Naive B cell (primary cell): ENCODE results near the gene SEMA4B. TPM values are rescaled to one million over a fixed set of nuclear protein-coding genes. Genes with fewer than 3 reads are reported as not detected.
A peak's percentile ranks its signal among the peaks of the same experiment; 100 is the strongest.
"Not testable (repeated sequence)": the region's sequence is repeated elsewhere in the genome, so short reads cannot be mapped to it uniquely, and the experiment has no call there.

ENCODE experiments used
- ATAC-seq, 2 donors: fragments of 150-1000 bp; cut with Tn5 transposase; 2 replicates each; pipeline ENCODE4 v1.10.0; 2021; ENCODE audit warnings: low read depth in 2 of 2, mild to moderate bottlenecking in 2 of 2, moderate library complexity in 2 of 2
- DNase-seq: peaks from one replicate; pipeline ENCODE4 v3.0.0; 2022
- H3K27ac Mint-ChIP-seq, 6 donors: one replicate each; pipeline ENCODE4 v1.8.0; 2020 to 2022; ENCODE audit warnings: mild to moderate bottlenecking in 6 of 6, mixed read lengths in 6 of 6, moderate library complexity in 5 of 6, inconsistent platforms in 2 of 6
- H3K27me3 Mint-ChIP-seq, 3 donors: one replicate each; pipeline ENCODE4 v1.8.0; 2021 to 2022; ENCODE audit warnings: mixed read lengths in 3 of 3, mild to moderate bottlenecking in 1 of 3
- H3K36me3 Mint-ChIP-seq, 2 donors: one replicate each; pipeline ENCODE4 v1.8.0; 2020 to 2022; ENCODE audit warnings: mixed read lengths in 2 of 2, inconsistent platforms in 1 of 2, mild to moderate bottlenecking in 1 of 2
- H3K4me1 Mint-ChIP-seq, 3 donors: one replicate each; pipeline ENCODE4 v1.8.0; 2020 to 2022; ENCODE audit warnings: mixed read lengths in 3 of 3, inconsistent platforms in 1 of 3, mild to moderate bottlenecking in 1 of 3, moderate library complexity in 1 of 3
- H3K4me3 Mint-ChIP-seq, 8 donors: one replicate each; pipeline ENCODE4 v1.8.0; 2020 to 2022; ENCODE audit warnings: mild to moderate bottlenecking in 8 of 8, mixed read lengths in 8 of 8, moderate library complexity in 8 of 8, inconsistent platforms in 2 of 8
- H3K9me3 Mint-ChIP-seq, 7 donors: one replicate each; pipeline ENCODE4 v1.8.0; 2020 to 2022; ENCODE audit warnings: mixed read lengths in 7 of 7, mild to moderate bottlenecking in 5 of 7, inconsistent platforms in 2 of 7, moderate library complexity in 1 of 7
- polyA plus RNA-seq, 6 donors: library from polyadenylated mRNA; unstranded; fragments of 300-500 nt; fragmentation: Illumina TruSeq; gene quantifications; one replicate each; pipeline ENCODE4 v1.2.3, GENCODE V29; 2021; ENCODE audit warnings: low read depth in 6 of 6

Gene SEMA4B, protein sequence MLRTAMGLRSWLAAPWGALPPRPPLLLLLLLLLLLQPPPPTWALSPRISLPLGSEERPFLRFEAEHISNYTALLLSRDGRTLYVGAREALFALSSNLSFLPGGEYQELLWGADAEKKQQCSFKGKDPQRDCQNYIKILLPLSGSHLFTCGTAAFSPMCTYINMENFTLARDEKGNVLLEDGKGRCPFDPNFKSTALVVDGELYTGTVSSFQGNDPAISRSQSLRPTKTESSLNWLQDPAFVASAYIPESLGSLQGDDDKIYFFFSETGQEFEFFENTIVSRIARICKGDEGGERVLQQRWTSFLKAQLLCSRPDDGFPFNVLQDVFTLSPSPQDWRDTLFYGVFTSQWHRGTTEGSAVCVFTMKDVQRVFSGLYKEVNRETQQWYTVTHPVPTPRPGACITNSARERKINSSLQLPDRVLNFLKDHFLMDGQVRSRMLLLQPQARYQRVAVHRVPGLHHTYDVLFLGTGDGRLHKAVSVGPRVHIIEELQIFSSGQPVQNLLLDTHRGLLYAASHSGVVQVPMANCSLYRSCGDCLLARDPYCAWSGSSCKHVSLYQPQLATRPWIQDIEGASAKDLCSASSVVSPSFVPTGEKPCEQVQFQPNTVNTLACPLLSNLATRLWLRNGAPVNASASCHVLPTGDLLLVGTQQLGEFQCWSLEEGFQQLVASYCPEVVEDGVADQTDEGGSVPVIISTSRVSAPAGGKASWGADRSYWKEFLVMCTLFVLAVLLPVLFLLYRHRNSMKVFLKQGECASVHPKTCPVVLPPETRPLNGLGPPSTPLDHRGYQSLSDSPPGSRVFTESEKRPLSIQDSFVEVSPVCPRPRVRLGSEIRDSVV
- polyA plus RNA-seq: 100 to 1,000 TPM in 4 of 6 donors, 10 to 100 TPM in 2; 96.8 to 172 (median 103) TPM

GRCh38 chr15:90201130-90201943, at the start of gene SEMA4B:
Gene SEMA4B (plus strand): TSS chr15:90201330. CDS start chr15:90201579, 249 bp downstream.
- DNase-seq (peak; percentile 82), ATAC-seq (peak; percentile 91 to 92)
- Mint-ChIP-seq H3K4me1 (peaks cover 62 to 77% (median 75%) of the 10 kb centered on the region in 3 donors), H3K27me3 (no peaks in the 10 kb centered on the region), H3K36me3 (peaks cover 0 to 7% of the 10 kb centered on the region in 2 donors), H3K9me3 (no peaks in the 10 kb centered on the region), H3K4me3 (peak within 1 kb of the TSS; percentile 94 to 99 (median 98)), H3K27ac (peak within 1 kb of the TSS; percentile 82 to 95 (median 92))

DNA sequence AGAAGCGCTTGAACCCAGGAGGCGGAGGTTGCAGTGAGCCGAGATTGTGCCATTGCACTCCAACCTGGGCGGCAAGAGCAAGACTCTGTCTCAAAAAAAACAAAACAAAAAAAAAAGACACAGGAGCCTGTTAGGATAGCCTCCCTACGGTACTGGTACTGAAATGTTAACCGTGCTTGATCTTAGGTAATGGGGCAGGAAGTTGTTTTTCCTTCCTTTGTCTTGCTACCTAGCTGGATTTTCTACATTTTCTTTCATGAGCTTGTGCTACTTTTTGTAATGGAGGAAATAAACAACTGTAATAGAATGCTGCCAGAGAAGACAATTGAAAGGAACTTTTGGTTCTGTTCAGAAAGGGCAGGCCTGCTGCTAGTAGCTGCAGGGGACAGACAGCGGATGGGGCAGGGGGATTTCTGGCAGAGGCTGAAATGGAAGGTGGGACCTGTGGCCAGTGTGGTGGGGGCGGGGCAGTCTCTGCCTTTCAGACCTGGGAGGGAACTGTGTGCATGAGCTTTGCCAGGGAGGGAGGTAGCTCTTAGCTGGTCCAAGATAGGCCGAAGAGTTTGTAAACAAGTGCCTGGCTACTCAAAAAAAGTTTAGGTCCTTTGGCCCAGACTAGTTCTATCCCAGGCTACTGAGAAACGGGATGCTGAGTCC, 49.0 kb upstream of the SEMA4B start:
- Mint-ChIP-seq H3K36me3 (no peaks in the 10 kb centered on the region), H3K4me3 (no peak overlapping the region), H3K9me3 (no peaks in the 10 kb centered on the region), H3K4me1 (no peaks in the 10 kb centered on the region), H3K27ac (no peak overlapping the region), H3K27me3 (no peaks in the 10 kb centered on the region)
- ATAC-seq (no peak), DNase-seq (no peak)

GRCh38 chr15:90153658-90154057, 47.5 kb upstream of the SEMA4B start:
- Mint-ChIP-seq H3K4me3 (no peak overlapping the region), H3K27me3 (no peaks in the 10 kb centered on the region), H3K27ac (no peak overlapping the region), H3K9me3 (no peaks in the 10 kb centered on the region), H3K4me1 (peaks cover 12 to 14% (median 13%) of the 10 kb centered on the region in 3 donors), H3K36me3 (no peaks in the 10 kb centered on the region)
- ATAC-seq (no peak), DNase-seq (no peak)

DNA sequence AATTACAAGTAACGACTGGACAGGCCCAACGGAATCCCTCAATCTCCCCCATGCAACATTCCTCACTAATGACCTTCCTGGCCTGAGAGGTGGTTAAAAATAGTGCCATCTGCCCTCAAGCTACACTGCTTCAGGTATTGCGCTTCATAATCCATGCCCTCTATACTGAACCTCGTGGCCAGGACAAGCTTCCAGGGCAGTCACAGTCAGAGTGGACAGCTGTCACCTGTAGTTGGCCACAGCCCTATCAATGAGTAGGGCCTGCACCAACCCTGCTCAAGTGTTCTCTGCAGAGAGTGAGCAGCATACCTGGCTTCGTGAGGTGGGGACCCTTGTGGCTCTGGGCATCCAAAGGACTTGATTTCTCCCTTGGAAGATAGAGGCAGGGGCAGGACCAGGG, 46.9 kb upstream of the SEMA4B start:
- H3K9me3 Mint-ChIP-seq: no peaks in the 10 kb centered on the region
- no peaks in the 10 kb centered on the region for H3K36me3 Mint-ChIP-seq
- H3K27me3 Mint-ChIP-seq: no peaks in the 10 kb centered on the region
- DNase-seq (no peak), ATAC-seq (no peak)
- no peak overlapping the region for H3K4me3 Mint-ChIP-seq
- no peak overlapping the region for H3K27ac Mint-ChIP-seq
- peaks cover 18 to 20% (median 18%) of the 10 kb centered on the region in 3 donors for H3K4me1 Mint-ChIP-seq

DNA sequence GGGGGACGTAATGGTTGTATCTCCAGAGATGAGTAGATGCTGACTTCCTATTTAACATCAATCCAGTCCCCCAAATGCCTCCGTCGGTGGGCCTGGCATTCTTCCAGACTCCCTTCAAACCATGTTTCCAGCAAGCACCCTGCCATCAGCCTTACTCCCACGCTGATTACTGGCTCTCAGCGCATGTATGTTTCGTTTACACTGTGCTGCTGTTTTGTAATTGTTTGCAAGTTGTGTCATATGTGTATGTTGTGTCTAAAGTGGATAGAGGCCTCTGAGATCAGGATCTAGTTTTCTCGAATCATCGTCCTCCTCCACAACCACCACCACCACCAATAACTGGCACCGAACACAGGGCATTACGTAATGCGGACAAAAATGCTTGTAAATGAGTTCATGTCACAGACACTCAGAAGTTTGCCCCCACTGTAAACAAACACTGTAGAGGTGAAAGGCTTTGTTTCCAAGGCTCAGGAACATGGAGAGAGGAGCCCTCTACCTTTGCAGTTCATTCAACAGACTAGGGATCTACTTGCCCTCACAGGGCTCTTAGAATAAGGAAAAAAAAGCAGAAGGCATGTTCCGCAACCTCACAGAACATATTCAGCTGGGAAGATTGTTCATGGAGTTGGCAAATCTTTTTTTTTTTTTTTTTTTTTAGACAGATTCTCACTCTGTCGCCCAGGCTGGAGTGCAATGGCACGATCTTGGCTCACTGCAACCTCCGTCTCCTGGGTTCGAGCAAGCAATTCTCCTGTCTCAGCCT, 46.1 kb upstream of the SEMA4B start:
- Mint-ChIP-seq H3K4me1 (peaks cover 20 to 21% (median 21%) of the 10 kb centered on the region in 3 donors), H3K9me3 (no peaks in the 10 kb centered on the region), H3K27ac (peak overlapping the region in 1 of 6 donors; percentile 49)

GRCh38 chr15:90159213-90159612, 41.9 kb upstream of the SEMA4B start:
- Mint-ChIP-seq H3K36me3 (no peaks in the 10 kb centered on the region), H3K27ac (peak overlapping the region in 4 of 6 donors; percentile 8 to 86 (median 70)), H3K4me3 (peak overlapping the region in 3 of 8 donors; percentile 7 to 56 (median 12)), H3K27me3 (no peaks in the 10 kb centered on the region), H3K4me1 (peaks cover 32 to 41% (median 40%) of the 10 kb centered on the region in 3 donors), H3K9me3 (no peaks in the 10 kb centered on the region)
- ATAC-seq: no peak
- DNase-seq: no peak

More for the DNA sequence above, 46.1 kb upstream of the SEMA4B start:
- no peak for DNase-seq
- ATAC-seq: no peak
- no peaks in the 10 kb centered on the region for H3K27me3 Mint-ChIP-seq
- H3K36me3 Mint-ChIP-seq: no peaks in the 10 kb centered on the region
- H3K4me3 Mint-ChIP-seq: no peak overlapping the region

DNA sequence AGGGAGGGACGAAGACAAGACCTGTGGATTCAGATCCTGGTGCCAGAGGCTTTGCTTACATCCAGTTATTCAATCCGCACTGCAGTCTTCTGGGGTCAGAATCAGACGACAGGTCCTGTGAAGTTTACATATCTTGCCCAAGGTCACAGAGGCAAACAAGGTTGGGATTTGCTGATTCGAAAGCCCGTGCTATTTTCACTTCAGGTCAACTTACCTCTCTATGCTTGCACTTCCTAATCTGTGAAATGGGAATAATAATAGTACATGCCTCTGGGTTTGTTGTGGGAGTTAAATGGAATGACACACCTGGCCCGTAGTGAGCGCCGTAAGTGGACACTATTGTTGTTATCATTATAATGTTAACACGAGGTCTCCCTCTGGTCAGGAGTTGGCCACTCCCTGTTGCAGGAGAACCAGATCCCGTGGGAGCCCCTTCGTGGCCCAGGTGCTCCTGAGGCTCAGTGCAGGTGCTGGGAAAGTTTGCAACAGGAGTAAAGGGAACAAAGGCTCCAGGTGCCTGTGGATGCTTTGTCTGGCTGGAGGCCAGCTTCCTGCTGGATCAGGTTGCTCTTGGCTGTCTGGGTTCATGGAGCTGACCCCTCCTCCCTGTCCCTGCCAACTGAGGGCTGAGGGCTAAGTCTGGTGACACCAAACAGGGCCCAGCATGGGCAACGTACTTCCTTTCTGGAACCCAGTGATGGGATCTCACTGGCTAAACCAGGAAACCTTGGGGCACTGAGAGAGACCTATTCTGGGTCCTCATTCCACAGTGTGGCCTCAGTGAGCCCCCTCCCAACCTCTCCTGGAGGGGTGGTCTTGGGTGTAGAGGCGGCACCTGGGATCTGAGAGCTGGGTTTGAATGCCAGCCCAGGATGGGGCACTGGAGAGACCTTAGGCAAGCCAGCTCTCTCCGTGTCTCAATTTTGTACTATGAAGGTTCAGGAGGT, 40.1 kb upstream of the SEMA4B start:
- no peaks in the 10 kb centered on the region for H3K9me3 Mint-ChIP-seq
- no peak for DNase-seq
- peak overlapping the region in 3 of 6 donors; percentile 49 to 75 (median 60) for H3K27ac Mint-ChIP-seq
- no peaks in the 10 kb centered on the region for H3K27me3 Mint-ChIP-seq
- ATAC-seq: no peak
- peaks cover 37 to 48% (median 47%) of the 10 kb centered on the region in 3 donors for H3K4me1 Mint-ChIP-seq
- H3K36me3 Mint-ChIP-seq: no peaks in the 10 kb centered on the region
- H3K4me3 Mint-ChIP-seq: peak overlapping the region in 2 of 8 donors; percentile 21 to 80

DNA sequence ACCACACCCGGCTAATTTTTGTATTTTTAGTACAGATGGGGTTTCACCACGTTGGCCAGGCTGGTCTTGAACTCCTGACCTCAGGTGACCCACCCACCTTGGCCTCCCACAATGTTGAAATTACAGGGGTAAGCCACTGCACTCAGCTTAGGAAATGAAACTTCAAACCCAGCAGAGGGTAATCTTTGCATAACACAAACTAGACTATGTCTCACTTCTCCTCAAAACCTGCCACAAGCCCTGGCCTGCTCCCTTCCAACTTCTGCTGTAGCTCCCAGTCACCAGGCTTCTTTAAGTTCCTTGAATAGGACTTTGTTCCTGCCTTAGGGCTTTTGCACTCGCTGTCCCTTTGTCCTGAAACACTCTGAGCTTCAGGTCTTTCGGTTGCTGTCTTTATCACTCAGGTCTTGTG, 39.2 kb upstream of the SEMA4B start:
- peak; percentile 45 for DNase-seq
- ATAC-seq: peak; percentile 72 to 85
- H3K36me3 Mint-ChIP-seq: no peaks in the 10 kb centered on the region
- no peaks in the 10 kb centered on the region for H3K27me3 Mint-ChIP-seq
- H3K4me3 Mint-ChIP-seq: peak overlapping the region in 4 of 8 donors; percentile 6 to 80 (median 46)
- peak overlapping the region; percentile 57 to 96 (median 84) for H3K27ac Mint-ChIP-seq
- no peaks in the 10 kb centered on the region for H3K9me3 Mint-ChIP-seq
- H3K4me1 Mint-ChIP-seq: peaks cover 38 to 51% (median 47%) of the 10 kb centered on the region in 3 donors

- H3K4me1 Mint-ChIP-seq: peaks cover 32 to 52% (median 40%) of the 10 kb centered on the region in 3 donors
- no peaks in the 10 kb centered on the region for H3K36me3 Mint-ChIP-seq
- H3K27me3 Mint-ChIP-seq: no peaks in the 10 kb centered on the region
- H3K4me3 Mint-ChIP-seq: peak overlapping the region in 1 of 8 donors; percentile 53
- H3K27ac Mint-ChIP-seq: peak overlapping the region in 3 of 6 donors; percentile 69 to 92 (median 75)
- DNase-seq (no peak), ATAC-seq (no peak)
- H3K9me3 Mint-ChIP-seq: no peaks in the 10 kb centered on the region
Measured at GRCh38 chr15:90162956-90163355, 38.2 kb upstream of the SEMA4B start.

- H3K4me1 Mint-ChIP-seq: peaks cover 25 to 47% (median 37%) of the 10 kb centered on the region in 3 donors
- not testable (repeated sequence) for H3K4me3 Mint-ChIP-seq, H3K36me3 Mint-ChIP-seq, ATAC-seq, H3K27me3 Mint-ChIP-seq, DNase-seq, H3K9me3 Mint-ChIP-seq
- H3K27ac Mint-ChIP-seq: peak overlapping the region in 1 of 6 donors; percentile 15
Measured at GRCh38 chr15:90164239-90164638, 36.9 kb upstream of the SEMA4B start.

GRCh38 chr15:90165157-90165556, 36.0 kb upstream of the SEMA4B start:
- peak overlapping the region in 1 of 6 donors; percentile 72 for H3K27ac Mint-ChIP-seq
- H3K36me3 Mint-ChIP-seq: no peaks in the 10 kb centered on the region
- no peaks in the 10 kb centered on the region for H3K9me3 Mint-ChIP-seq
- H3K4me3 Mint-ChIP-seq: no peak overlapping the region
- no peaks in the 10 kb centered on the region for H3K27me3 Mint-ChIP-seq
- H3K4me1 Mint-ChIP-seq: peaks cover 23 to 44% (median 36%) of the 10 kb centered on the region in 3 donors
- ATAC-seq (no peak), DNase-seq (no peak)
